DOHH2 (cell line): ENCODE data around the gene MAP2K7.
A peak's percentile ranks its signal among the peaks of the same experiment; 100 is the strongest.

Source experiments
- H3F3A ChIP-seq: fragments of 200-600 bp; sonication (generic), shearing (Covaris generic); 2 replicates; pipeline ENCODE4 v1.6.0; 2016; ENCODE audit warnings: antibody characterized with exemption, mild to moderate bottlenecking; ENCODE audit not compliant: control insufficient read depth, insufficient read depth
- H3K27ac ChIP-seq: fragments of 200-600 bp; sonication (generic); 2 replicates; pipeline ENCODE4 v1.5.1; 2014; ENCODE audit warnings: low read depth, mild to moderate bottlenecking, low read length, moderate library complexity
- H3K27me3 ChIP-seq: fragments of 200-600 bp; sonication (generic); 2 replicates; pipeline ENCODE4 v1.6.1; 2014; ENCODE audit warnings: mild to moderate bottlenecking, low read length, mixed read lengths; ENCODE audit not compliant: control insufficient read depth
- H3K36me3 ChIP-seq: fragments of 200-600 bp; sonication (generic); 2 replicates; pipeline ENCODE4 v1.6.1; 2014; ENCODE audit warnings: mild to moderate bottlenecking, low read length, moderate library complexity, mixed read lengths; ENCODE audit not compliant: control insufficient read depth
- H3K4me1 ChIP-seq: fragments of 200-600 bp; sonication (generic); 2 replicates; pipeline ENCODE4 v1.6.1; 2014; ENCODE audit warnings: mild to moderate bottlenecking, low read length, mixed read lengths; ENCODE audit not compliant: control insufficient read depth
- H3K4me2 ChIP-seq: fragments of 200-600 bp; sonication (generic); 2 replicates; pipeline ENCODE4 v1.6.0; 2014; ENCODE audit warnings: mild to moderate bottlenecking, low read length, moderate library complexity
- H3K4me3 ChIP-seq: fragments of 200-600 bp; sonication (generic); 2 replicates; pipeline ENCODE4 v1.5.1; 2014; ENCODE audit warnings: mild to moderate bottlenecking, low read length, mixed read lengths
- H3K79me2 ChIP-seq: fragments of 200-600 bp; sonication (generic); 2 replicates; pipeline ENCODE4 v1.6.1; 2014; ENCODE audit warnings: mild to moderate bottlenecking, low read length, mixed read lengths; ENCODE audit not compliant: control insufficient read depth
- H3K9me2 ChIP-seq: fragments of 200-600 bp; sonication (generic); replicated peaks from 2 replicates; pipeline ENCODE4 v1.6.1; 2014; ENCODE audit warnings: mild to moderate bottlenecking, low read length, mixed read lengths; ENCODE audit not compliant: control insufficient read depth
- H3K9me3 ChIP-seq: fragments of 200-600 bp; sonication (generic); 2 replicates; pipeline ENCODE4 v1.6.1; 2014; ENCODE audit warnings: antibody characterized with exemption, low read length, mixed read lengths; ENCODE audit not compliant: control insufficient read depth, insufficient read depth
- H4K20me1 ChIP-seq: fragments of 200-600 bp; sonication (generic); 2 replicates; pipeline ENCODE4 v1.6.0; 2014; ENCODE audit warnings: low read depth, mild to moderate bottlenecking, antibody characterized with exemption, low read length, moderate library complexity; ENCODE audit not compliant: control insufficient read depth, insufficient read depth
- EZH2phosphoT487 ChIP-seq: fragments of 200-600 bp; sonication (generic); IDR thresholded peaks from 2 replicates; pipeline ENCODE4 v1.6.1; 2017; ENCODE audit warnings: borderline replicate concordance, mild to moderate bottlenecking, antibody characterized with exemption, low read length, moderate library complexity, mixed read lengths
- TF ChIP-seq, protein P1 (sequence below): fragments of 200-600 bp; sonication (generic); IDR thresholded peaks from one replicate; pipeline ENCODE4 v1.5.1; 2014; ENCODE audit warnings: antibody characterized with exemption, mild to moderate bottlenecking, low read depth, low read length; ENCODE audit not compliant: poor library complexity, severe bottlenecking

MAP2K7 gene

GRCh38 chr19:7943444-7944176 lies 39.9 kb downstream of the MAP2K7 start, which contains the start of gene TIMM44:
TIMM44 (minus strand) TSS chr19:7943666; CDS start chr19:7943651, 15 bp downstream.
- Histone ChIP-seq H3K27ac (peak within 1 kb of the TSS; percentile 69), H3K4me1 (peaks cover 22% of the 10 kb centered on the region), H3K79me2 (peaks cover 57% of the 10 kb centered on the region), H3K9me2 (no peaks in the 10 kb centered on the region), H3K9me3 (no peaks in the 10 kb centered on the region), H3K4me3 (peak within 1 kb of the TSS; percentile 98), H3K27me3 (no peaks in the 10 kb centered on the region), H3K36me3 (peaks cover 33% of the 10 kb centered on the region), H3F3A (no peaks in the 10 kb centered on the region; the same call in 1 of the 2 replicates), H4K20me1 (peaks cover 4% of the 10 kb centered on the region; the same call in 1 of the 2 replicates), H3K4me2 (peak within 1 kb of the TSS; percentile 99)
- TF ChIP-seq EZH2phosphoT487, result no peak
- TF ChIP-seq, protein P1, sequence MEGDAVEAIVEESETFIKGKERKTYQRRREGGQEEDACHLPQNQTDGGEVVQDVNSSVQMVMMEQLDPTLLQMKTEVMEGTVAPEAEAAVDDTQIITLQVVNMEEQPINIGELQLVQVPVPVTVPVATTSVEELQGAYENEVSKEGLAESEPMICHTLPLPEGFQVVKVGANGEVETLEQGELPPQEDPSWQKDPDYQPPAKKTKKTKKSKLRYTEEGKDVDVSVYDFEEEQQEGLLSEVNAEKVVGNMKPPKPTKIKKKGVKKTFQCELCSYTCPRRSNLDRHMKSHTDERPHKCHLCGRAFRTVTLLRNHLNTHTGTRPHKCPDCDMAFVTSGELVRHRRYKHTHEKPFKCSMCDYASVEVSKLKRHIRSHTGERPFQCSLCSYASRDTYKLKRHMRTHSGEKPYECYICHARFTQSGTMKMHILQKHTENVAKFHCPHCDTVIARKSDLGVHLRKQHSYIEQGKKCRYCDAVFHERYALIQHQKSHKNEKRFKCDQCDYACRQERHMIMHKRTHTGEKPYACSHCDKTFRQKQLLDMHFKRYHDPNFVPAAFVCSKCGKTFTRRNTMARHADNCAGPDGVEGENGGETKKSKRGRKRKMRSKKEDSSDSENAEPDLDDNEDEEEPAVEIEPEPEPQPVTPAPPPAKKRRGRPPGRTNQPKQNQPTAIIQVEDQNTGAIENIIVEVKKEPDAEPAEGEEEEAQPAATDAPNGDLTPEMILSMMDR, result no peak

DNA sequence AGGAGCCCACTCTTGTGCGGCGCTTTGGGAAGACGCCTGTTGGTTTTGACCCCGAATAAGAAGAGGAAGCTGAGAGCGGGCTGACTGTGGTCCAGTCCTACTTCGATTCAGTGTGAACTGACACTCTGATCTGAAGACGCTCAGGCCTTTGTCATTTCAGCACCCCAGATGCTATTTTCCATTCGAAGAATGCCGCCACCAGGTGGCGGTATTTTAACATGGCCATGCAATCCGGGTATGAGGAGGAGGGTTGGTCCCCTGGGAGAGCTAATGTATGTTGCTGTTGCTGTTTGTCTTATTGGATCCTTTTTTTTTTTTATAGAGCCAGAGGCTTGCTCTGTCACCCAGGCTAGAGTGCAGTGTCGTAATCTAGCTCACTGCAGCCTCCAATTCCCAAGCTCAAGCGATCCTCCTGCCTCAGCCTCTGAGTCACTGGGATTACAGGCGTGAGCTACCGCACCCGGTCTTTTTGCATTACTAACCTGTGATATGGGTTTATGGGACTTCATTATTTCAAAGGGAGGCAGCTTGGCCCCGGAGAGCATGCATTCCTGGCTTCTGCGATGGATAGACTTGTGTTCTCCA lies 40.6 kb downstream of the MAP2K7 start:
- TF ChIP-seq, protein P1, result peak; percentile 95
- no peak for TF ChIP-seq EZH2phosphoT487
- Histone ChIP-seq H3K9me2 (no peaks in the 10 kb centered on the region), H3K27ac (peak overlapping the region; percentile 68), H3K4me3 (peak overlapping the region; percentile 98), H3F3A (no peaks in the 10 kb centered on the region; the same call in 1 of the 2 replicates), H3K4me1 (peaks cover 22% of the 10 kb centered on the region), H3K4me2 (peak overlapping the region; percentile 99), H3K79me2 (peaks cover 52% of the 10 kb centered on the region), H3K36me3 (peaks cover 29% of the 10 kb centered on the region), H4K20me1 (peaks cover 4% of the 10 kb centered on the region; the same call in 1 of the 2 replicates), H3K27me3 (no peaks in the 10 kb centered on the region), H3K9me3 (no peaks in the 10 kb centered on the region)

GRCh38 chr19:7947939-7948338 lies 44.3 kb downstream of the MAP2K7 start:
- H3K36me3 ChIP-seq, result peaks cover 4% of the 10 kb centered on the region; the same call in 1 of the 2 replicates
- no peaks in the 10 kb centered on the region for H3K27me3 ChIP-seq
- TF ChIP-seq, protein P1, result no peak
- TF ChIP-seq EZH2phosphoT487, result no peak
- H3K9me3 ChIP-seq, result no peaks in the 10 kb centered on the region
- H3K9me2 ChIP-seq, result no peaks in the 10 kb centered on the region
- peaks cover 9% of the 10 kb centered on the region for H3K4me1 ChIP-seq
- no peak overlapping the region for H3K4me2 ChIP-seq
- H4K20me1 ChIP-seq, result peaks cover 4% of the 10 kb centered on the region; the same call in 1 of the 2 replicates
- H3F3A ChIP-seq, result no peaks in the 10 kb centered on the region; the same call in 1 of the 2 replicates
- no peak overlapping the region for H3K4me3 ChIP-seq
- peaks cover 20% of the 10 kb centered on the region for H3K79me2 ChIP-seq
- no peak overlapping the region for H3K27ac ChIP-seq
